HG02642 (cell line): ENCODE results near the gene DXO.
"Not testable (repeated sequence)": the region's sequence is repeated elsewhere in the genome, so short reads cannot be mapped to it uniquely, and the experiment has no call there.

Experiments used
- ATAC-seq: cut with Tn5 transposase; IDR thresholded peaks from one replicate; pipeline ENCODE4 v1.9.1; 2021; ENCODE audit warnings: mild to moderate bottlenecking; ENCODE audit not compliant: unreplicated experiment, poor library complexity

Gene DXO

GRCh38 chr6:31971993-31972708 is at the start of gene DXO:
Gene DXO (minus strand): TSS chr6:31972138. CDS start chr6:31971675, 463 bp downstream.
- peak; percentile 90 for ATAC-seq

GRCh38 chr6:32014547-32014946 is 42.6 kb upstream of the DXO start, which contains the start of gene C4B:
Gene C4B (plus strand): TSS chr6:32014795. CDS start chr6:32014846, 51 bp downstream.
- not testable (repeated sequence) for ATAC-seq

GRCh38 chr6:32013738-32014137 is 41.8 kb upstream of the DXO start:
- not testable (repeated sequence) for ATAC-seq

GRCh38 chr6:32012941-32013617 is 41.1 kb upstream of the DXO start:
- ATAC-seq, result not testable (repeated sequence)

- ATAC-seq, result not testable (repeated sequence)
Measured at GRCh38 chr6:32010856-32011530, 39.1 kb upstream of the DXO start.

- ATAC-seq, result not testable (repeated sequence)
Measured at GRCh38 chr6:32009537-32009936, 37.6 kb upstream of the DXO start.

- not testable (repeated sequence) for ATAC-seq
Measured at GRCh38 chr6:32008616-32009015, 36.7 kb upstream of the DXO start.

- not testable (repeated sequence) for ATAC-seq
Measured at GRCh38 chr6:32008037-32008436, 36.1 kb upstream of the DXO start.

GRCh38 chr6:32007086-32007485 is 35.1 kb upstream of the DXO start:
- ATAC-seq, result not testable (repeated sequence)

GRCh38 chr6:32005991-32006529 is 34.1 kb upstream of the DXO start:
- not testable (repeated sequence) for ATAC-seq

- not testable (repeated sequence) for ATAC-seq
Measured at GRCh38 chr6:32005538-32005880, 33.6 kb upstream of the DXO start.

- ATAC-seq, result not testable (repeated sequence)
Measured at GRCh38 chr6:32004864-32005537, 33.1 kb upstream of the DXO start.

- not testable (repeated sequence) for ATAC-seq
Measured at GRCh38 chr6:32004393-32004792, 32.5 kb upstream of the DXO start.

- not testable (repeated sequence) for ATAC-seq
Measured at GRCh38 chr6:32003301-32003700, 31.4 kb upstream of the DXO start.

- not testable (repeated sequence) for ATAC-seq
Measured at GRCh38 chr6:32002546-32003268, 30.8 kb upstream of the DXO start.

GRCh38 chr6:31996385-31996784 is 24.4 kb upstream of the DXO start:
- not testable (repeated sequence) for ATAC-seq

- not testable (repeated sequence) for ATAC-seq
Measured at GRCh38 chr6:31994421-31994820, 22.5 kb upstream of the DXO start.

GRCh38 chr6:31989363-31989762 is 17.4 kb upstream of the DXO start:
- not testable (repeated sequence) for ATAC-seq

- ATAC-seq, result not testable (repeated sequence)
Measured at GRCh38 chr6:31981744-31982143, 9.8 kb upstream of the DXO start, which contains the start of gene C4A. Gene C4A (plus strand): TSS chr6:31982057. CDS start chr6:31982108, 51 bp downstream.
